Bronchial epithelial cell (primary cell): ENCODE results near the gene RARA. TPM values are rescaled to one million over a fixed set of nuclear protein-coding genes. Genes with fewer than 3 reads are reported as not detected.
"Not testable (repeated sequence)": the region's sequence is repeated elsewhere in the genome, so short reads cannot be mapped to it uniquely, and the experiment has no call there.

Experiments used
- DNase-seq: peaks from one replicate; pipeline ENCODE4 v3.0.0-alpha.2; 2010; ENCODE audit warnings: low read depth
- FAIRE-seq: peaks from 2 replicates; lab custom pipeline; 2011; peaks lifted over from hg19 to GRCh38; lab: Jason Lieb, UNC
- H3K27me3 ChIP-seq: 2 replicates; pipeline ENCODE4 v1.5.1; 2011; ENCODE audit warnings: low read length; ENCODE audit not compliant: control insufficient read depth, insufficient read depth
- H3K36me3 ChIP-seq: 2 replicates; pipeline ENCODE4 v1.5.1; 2011; ENCODE audit warnings: low read length; ENCODE audit not compliant: control insufficient read depth, insufficient read depth
- H3K4me3 ChIP-seq: 2 replicates; pipeline ENCODE4 v1.5.1; 2011; ENCODE audit warnings: mild to moderate bottlenecking, low read depth, low read length, control low read depth
- total RNA-seq: library from RNA; depleted of rRNA; stranded (reverse); fragments of >200 nt; gene quantifications from 2 replicates; pipeline ENCODE4 v1.2.1, GENCODE V29; 2014
- TF ChIP-seq, protein P1 (sequence below): IDR thresholded peaks from 2 replicates; pipeline ENCODE4 v1.5.1; 2011; ENCODE audit warnings: mild to moderate bottlenecking, moderate library complexity, low read length, control low read depth, inconsistent platforms; ENCODE audit not compliant: insufficient read depth, severe bottlenecking

RARA gene
- total RNA-seq, 1 donor from 2014 or later: 1.3 TPM

DNA sequence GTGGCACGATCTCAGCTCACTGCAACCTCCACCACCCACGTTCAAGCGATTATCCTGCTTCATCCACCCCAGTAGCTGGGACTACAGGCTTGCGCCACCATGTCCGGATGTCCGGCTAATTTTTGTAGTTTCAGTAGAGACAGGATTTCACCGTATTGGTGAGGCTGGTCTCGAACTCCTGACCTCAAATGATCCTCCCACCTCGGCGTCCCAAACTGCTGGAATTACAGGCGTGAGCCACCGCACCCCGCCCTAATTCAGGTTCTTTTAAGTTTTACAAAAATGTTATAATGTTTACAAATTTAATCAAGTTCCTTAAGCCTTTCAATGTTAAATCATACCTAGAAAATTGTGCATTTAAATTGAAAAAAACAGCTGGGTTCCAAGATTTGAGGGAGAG, 68.9 kb downstream of the RARA start:
- DNase-seq: no peak
- FAIRE-seq: no peak
- Histone ChIP-seq H3K36me3 (no peaks in the 10 kb centered on the region), H3K4me3 (no peak overlapping the region), H3K27me3 (no peaks in the 10 kb centered on the region)
- TF ChIP-seq, protein P1, sequence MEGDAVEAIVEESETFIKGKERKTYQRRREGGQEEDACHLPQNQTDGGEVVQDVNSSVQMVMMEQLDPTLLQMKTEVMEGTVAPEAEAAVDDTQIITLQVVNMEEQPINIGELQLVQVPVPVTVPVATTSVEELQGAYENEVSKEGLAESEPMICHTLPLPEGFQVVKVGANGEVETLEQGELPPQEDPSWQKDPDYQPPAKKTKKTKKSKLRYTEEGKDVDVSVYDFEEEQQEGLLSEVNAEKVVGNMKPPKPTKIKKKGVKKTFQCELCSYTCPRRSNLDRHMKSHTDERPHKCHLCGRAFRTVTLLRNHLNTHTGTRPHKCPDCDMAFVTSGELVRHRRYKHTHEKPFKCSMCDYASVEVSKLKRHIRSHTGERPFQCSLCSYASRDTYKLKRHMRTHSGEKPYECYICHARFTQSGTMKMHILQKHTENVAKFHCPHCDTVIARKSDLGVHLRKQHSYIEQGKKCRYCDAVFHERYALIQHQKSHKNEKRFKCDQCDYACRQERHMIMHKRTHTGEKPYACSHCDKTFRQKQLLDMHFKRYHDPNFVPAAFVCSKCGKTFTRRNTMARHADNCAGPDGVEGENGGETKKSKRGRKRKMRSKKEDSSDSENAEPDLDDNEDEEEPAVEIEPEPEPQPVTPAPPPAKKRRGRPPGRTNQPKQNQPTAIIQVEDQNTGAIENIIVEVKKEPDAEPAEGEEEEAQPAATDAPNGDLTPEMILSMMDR: no peak

DNA sequence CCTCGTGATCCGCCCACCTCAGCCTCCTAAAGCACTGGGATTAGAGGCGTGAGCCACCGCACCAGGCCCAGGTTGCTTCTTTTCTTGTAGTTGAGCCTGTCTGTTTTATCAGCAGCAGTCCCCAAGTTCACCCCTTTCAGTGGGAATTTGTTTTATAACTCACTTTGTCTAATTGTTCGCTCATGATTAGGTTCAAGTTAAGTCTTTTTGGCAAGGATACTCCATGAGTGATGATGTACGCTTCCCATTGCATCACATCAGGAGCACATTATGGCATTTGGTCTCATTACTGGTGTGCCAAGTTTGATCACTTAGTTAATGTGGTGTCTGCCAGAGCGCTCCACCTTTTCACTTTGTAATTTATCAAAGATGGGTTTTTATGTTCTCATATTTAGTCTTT, 70.0 kb downstream of the RARA start:
- DNase-seq (no peak), FAIRE-seq (no peak)
- TF ChIP-seq, protein P1: no peak

DNA sequence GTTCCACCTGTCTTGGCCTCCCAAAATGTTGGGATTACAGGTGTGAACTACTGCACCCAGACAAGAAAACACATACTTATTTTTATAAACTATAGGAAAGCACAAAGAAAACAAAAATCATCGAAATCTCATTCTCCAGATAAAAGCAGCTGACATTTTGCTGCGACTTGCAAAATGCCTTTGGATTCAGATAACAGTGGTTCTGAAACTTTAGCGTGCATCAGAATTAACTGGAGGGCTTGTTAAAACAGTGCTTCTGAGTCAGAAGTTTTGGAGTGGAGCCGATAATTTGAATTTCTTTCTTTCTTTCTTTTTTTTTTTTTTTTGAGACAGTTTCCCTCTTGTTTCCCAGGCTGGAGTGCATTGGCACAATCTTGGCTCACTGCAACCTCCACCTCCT, 73.3 kb downstream of the RARA start:
- H3K27me3 ChIP-seq: no peaks in the 10 kb centered on the region
- no peak overlapping the region for H3K4me3 ChIP-seq
- no peak for FAIRE-seq
- H3K36me3 ChIP-seq: no peaks in the 10 kb centered on the region
- TF ChIP-seq, protein P1: no peak
- no peak for DNase-seq

More for the DNA sequence above, 70.0 kb downstream of the RARA start:
- Histone ChIP-seq H3K4me3 (no peak overlapping the region), H3K36me3 (no peaks in the 10 kb centered on the region), H3K27me3 (no peaks in the 10 kb centered on the region)

GRCh38 chr17:40386555-40386954, 77.6 kb downstream of the RARA start:
- not testable (repeated sequence) for H3K4me3 ChIP-seq, DNase-seq, FAIRE-seq, H3K27me3 ChIP-seq, H3K36me3 ChIP-seq

DNA sequence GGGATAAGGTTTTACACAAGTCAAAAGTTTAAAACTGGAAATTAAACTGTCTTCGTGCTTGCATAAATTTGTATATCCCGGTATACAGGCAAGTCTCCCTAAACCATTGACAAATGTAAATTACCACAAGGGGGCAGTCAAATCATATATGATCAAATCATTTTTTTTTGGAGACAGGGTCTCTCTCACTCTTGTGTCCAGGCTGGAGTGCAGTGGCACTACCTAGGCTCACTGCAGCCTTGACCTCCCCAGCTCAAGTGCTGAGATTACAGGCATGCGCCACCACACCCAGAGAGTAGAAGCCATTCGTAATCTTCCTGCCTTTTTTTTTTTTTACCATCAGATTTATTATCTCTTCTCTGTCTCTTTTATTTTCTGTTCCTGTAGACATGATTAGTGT, 90.2 kb downstream of the RARA start:
- Histone ChIP-seq H3K4me3 (no peak overlapping the region), H3K27me3 (no peaks in the 10 kb centered on the region), H3K36me3 (no peaks in the 10 kb centered on the region)
- TF ChIP-seq, protein P1: peak; percentile 37
- FAIRE-seq (no peak), DNase-seq (peak; percentile 61)

DNA sequence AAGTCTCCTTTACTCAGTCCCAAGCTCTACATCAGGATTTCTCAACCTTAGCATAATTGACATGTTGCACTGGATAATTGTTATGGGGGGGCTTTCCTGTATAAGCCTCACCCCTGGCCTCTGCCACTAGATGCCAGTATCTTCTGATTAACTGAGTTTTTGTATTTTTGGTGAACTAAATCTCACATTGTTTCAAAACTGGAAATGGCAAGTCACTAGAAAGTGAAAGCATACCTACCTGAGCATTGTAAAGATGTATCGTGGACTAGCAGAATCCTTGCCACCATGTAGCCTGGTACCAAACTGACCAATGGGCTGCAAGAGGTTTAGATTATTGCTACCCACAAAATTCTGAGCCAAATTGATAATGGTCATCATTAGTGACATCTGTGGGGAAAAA, 93.7 kb downstream of the RARA start:
- H3K4me3 ChIP-seq: no peak overlapping the region
- no peak for DNase-seq
- H3K27me3 ChIP-seq: no peaks in the 10 kb centered on the region
- TF ChIP-seq, protein P1: no peak
- FAIRE-seq: no peak
- no peaks in the 10 kb centered on the region for H3K36me3 ChIP-seq
